T-cell (primary cell): ENCODE data around the gene TMEM151A. TPM values are rescaled to one million over a fixed set of nuclear protein-coding genes. Genes with fewer than 3 reads are reported as not detected.

Source experiments
- ATAC-seq, 4 experiments: fragments of 200-7000 bp in 3 of 4; fragments of 150-1000 bp in 1 of 4; cut with Tn5 transposase; replicated peaks in 1 of 4; 1 replicate in 3 of 4; 2 replicates in 1 of 4; pipeline ENCODE4 v1.10.0; 2021; ENCODE audit warnings: moderate library complexity in 3 of 4, mild to moderate bottlenecking in 2 of 4, moderate number of reproducible peaks in 1 of 4
- CTCF ChIA-PET, 2 donors: fragments of 300-600 bp; sonication (Branson Sonifier 250); formaldehyde crosslinking; loops; one replicate each; lab custom pipeline; 2022; ENCODE audit warnings: antibody characterized with exemption in 2 of 2; lab: Charles Lee
- POLR2A ChIA-PET, 2 donors: fragments of 300-600 bp; sonication (Branson Sonifier 250); formaldehyde crosslinking; loops; one replicate each; lab custom pipeline; 2022; ENCODE audit warnings: antibody characterized with exemption in 2 of 2; lab: Charles Lee
- DNase-seq, 35 experiments: peaks; one replicate each; pipeline versions ENCODE4 v3.0.0 to v3.0.0-alpha.2; 2013 to 2023
- H3K27ac ChIP-seq: one replicate; pipeline ENCODE4 v1.5.1; 2013; ENCODE audit warnings: low read length
- H3K27me3 ChIP-seq, 2 experiments: replicated peaks in 1 of 2; 1 replicate in 1 of 2; 2 replicates in 1 of 2; pipeline versions ENCODE4 v1.6.1 to v1.7.0; 2013; ENCODE audit warnings: low read length in 1 of 2, mixed read lengths in 1 of 2; ENCODE audit not compliant: control insufficient read depth in 2 of 2, insufficient read depth in 2 of 2; ENCODE audit errors: extremely low read depth in 1 of 2
- H3K36me3 ChIP-seq, 2 donors: 1 replicate in 1 of 2; 2 replicates in 1 of 2; pipeline versions ENCODE4 v1.6.1 to v1.7.0; 2013; ENCODE audit warnings: low read length in 1 of 2; ENCODE audit not compliant: control insufficient read depth in 2 of 2, insufficient read depth in 1 of 2; ENCODE audit errors: extremely low read depth in 1 of 2
- H3K4me1 ChIP-seq, 2 experiments: 1 replicate in 1 of 2; 2 replicates in 1 of 2; pipeline versions ENCODE4 v1.6.1 to v1.7.0; 2013; ENCODE audit warnings: low read length in 2 of 2, mixed read lengths in 1 of 2; ENCODE audit not compliant: insufficient read depth in 2 of 2, control insufficient read depth in 1 of 2; ENCODE audit errors: extremely low read depth in 1 of 2
- H3K4me3 ChIP-seq, 2 donors: 1 replicate in 1 of 2; 2 replicates in 1 of 2; pipeline versions ENCODE4 v1.5.1 to v1.7.0; 2013; ENCODE audit warnings: mild to moderate bottlenecking in 2 of 2, low read length in 1 of 2, moderate library complexity in 1 of 2; ENCODE audit not compliant: control insufficient read depth in 1 of 2; ENCODE audit errors: extremely low read depth in 1 of 2
- H3K9me3 ChIP-seq: 2 replicates; pipeline ENCODE4 v1.7.0; 2013
- H3K27ac Mint-ChIP-seq, 2 donors: one replicate each; pipeline ENCODE4 v1.8.0; 2020 to 2021; ENCODE audit warnings: mild to moderate bottlenecking in 2 of 2, mixed read lengths in 2 of 2
- H3K27me3 Mint-ChIP-seq, 2 donors: one replicate each; pipeline ENCODE4 v1.8.0; 2021 to 2022; ENCODE audit warnings: mixed read lengths in 2 of 2
- H3K36me3 Mint-ChIP-seq: one replicate; pipeline ENCODE4 v1.8.0; 2021; ENCODE audit warnings: mixed read lengths
- H3K4me1 Mint-ChIP-seq, 3 donors: one replicate each; pipeline ENCODE4 v1.8.0; 2020 to 2022; ENCODE audit warnings: mixed read lengths in 3 of 3, mild to moderate bottlenecking in 1 of 3
- H3K4me3 Mint-ChIP-seq, 3 donors: one replicate each; pipeline ENCODE4 v1.8.0; 2020 to 2022; ENCODE audit warnings: mild to moderate bottlenecking in 3 of 3, mixed read lengths in 3 of 3, moderate library complexity in 3 of 3
- H3K9me3 Mint-ChIP-seq, 3 donors: one replicate each; pipeline ENCODE4 v1.8.0; 2020 to 2022; ENCODE audit warnings: mixed read lengths in 3 of 3
- WGBS: methylation state at CpG from one replicate; pipeline ENCODE4 v1.1.5; 2013; ENCODE audit warnings: missing lambda C conversion rate; ENCODE audit not compliant: insufficient coverage; 5-methylcytosine and 5-hydroxymethylcytosine counted together
- total RNA-seq, 35 experiments: library from RNA in 6 of 35; stranded (reverse) in 6 of 35; fragments of 120-200 nt in 1 of 35; gene quantifications; one replicate each; pipeline versions ENCODE4 v1.2.1 to v1.2.4 and lab custom pipeline; 2013 to 2026

The TMEM151A gene
- total RNA-seq, 5 donors from 2014 or later (not counting 1 experiment from before 2014, with no cell fraction given) = 0.19 to 0.33 (median 0.23) TPM; not detected in 1

DNA sequence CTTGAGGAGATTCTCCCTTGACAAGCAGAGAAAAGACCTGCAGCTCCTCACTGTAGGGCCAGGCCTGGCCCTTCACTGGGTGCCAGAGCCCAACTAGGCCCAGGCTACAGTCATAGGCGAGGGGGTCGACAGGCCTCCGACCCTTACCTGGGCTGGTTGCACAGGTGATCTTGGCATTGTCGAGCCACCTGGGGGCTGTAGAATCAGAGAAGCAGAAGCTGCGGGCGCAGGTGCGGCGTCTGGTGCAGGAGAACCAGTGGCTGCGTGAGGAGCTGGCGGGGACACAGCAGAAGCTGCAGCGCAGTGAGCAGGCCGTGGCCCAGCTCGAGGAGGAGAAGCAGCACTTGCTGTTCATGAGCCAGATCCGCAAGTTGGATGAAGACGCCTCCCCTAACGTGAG lies 30.1 kb upstream of the TMEM151A start:
- Mint-ChIP-seq H3K4me3 (no peak overlapping the region), H3K9me3 (no peaks in the 10 kb centered on the region), H3K4me1 (peaks cover 19 to 22% (median 20%) of the 10 kb centered on the region in 3 donors), H3K27ac (no peak overlapping the region), H3K27me3 (no peaks in the 10 kb centered on the region), H3K36me3 (peaks cover 14% of the 10 kb centered on the region)
- no peak for ATAC-seq
- H3K27ac ChIP-seq = no peak overlapping the region
- ChIA-PET CTCF (interaction anchor here (0.6 to 1.3 kb wide), 2 partner anchors 19 to 111 kb away, joined by 5 read pairs; no protein-coding TSS in a partner anchor), POLR2A (no interaction called here)
- H3K4me1 ChIP-seq = peaks cover 6 to 24% of the 10 kb centered on the region in 2 experiments
- no peak for DNase-seq
- no peaks in the 10 kb centered on the region for H3K27me3 ChIP-seq
- WGBS = 98% methylated on average over 16 of the region's 16 CpGs
- no peak overlapping the region for H3K4me3 ChIP-seq
- H3K36me3 ChIP-seq = peaks cover 19 to 58% of the 10 kb centered on the region in 2 donors
- H3K9me3 ChIP-seq = no peaks in the 10 kb centered on the region

DNA sequence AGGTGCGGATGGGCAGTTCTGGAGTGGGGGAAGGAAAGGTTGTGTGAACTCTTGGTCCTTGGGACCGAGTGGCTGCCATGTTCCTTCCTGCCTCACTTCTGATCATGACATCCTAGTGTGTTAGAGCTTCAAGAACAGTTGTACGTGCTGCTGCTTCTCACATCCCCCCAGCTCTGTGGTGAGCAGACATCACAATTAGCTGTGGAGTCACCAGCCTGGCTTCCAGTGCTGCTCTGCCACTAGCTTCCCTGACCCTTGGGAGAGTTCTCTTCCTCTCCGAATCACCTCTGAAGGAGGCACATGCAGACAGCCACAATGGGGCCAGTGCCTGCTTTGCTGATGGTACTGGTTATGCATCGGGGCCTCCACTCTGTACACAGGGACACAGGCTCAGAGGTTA lies 29.5 kb upstream of the TMEM151A start:
- 98% methylated on average over 5 of the region's 5 CpGs for WGBS
- H3K27ac Mint-ChIP-seq = no peak overlapping the region
- DNase-seq = no peak
- H3K36me3 Mint-ChIP-seq = peaks cover 14% of the 10 kb centered on the region
- ChIA-PET POLR2A (interaction anchor here in 1 of 2 donors (0.5 kb wide), 1 partner anchor 206 kb away, joined by 3 read pairs; no protein-coding TSS in a partner anchor), CTCF (interaction anchor here in 1 of 2 donors (1.3 kb wide), 1 partner anchor 18 kb away, joined by 5 read pairs; no protein-coding TSS in a partner anchor)
- H3K4me3 Mint-ChIP-seq = no peak overlapping the region
- no peaks in the 10 kb centered on the region for H3K9me3 Mint-ChIP-seq
- H3K4me1 Mint-ChIP-seq = peaks cover 19% of the 10 kb centered on the region in 3 donors
- Histone ChIP-seq H3K4me1 (peaks cover 3 to 24% of the 10 kb centered on the region in 2 experiments), H3K36me3 (peaks cover 19 to 60% of the 10 kb centered on the region in 2 donors), H3K27me3 (no peaks in the 10 kb centered on the region), H3K9me3 (no peaks in the 10 kb centered on the region), H3K27ac (no peak overlapping the region), H3K4me3 (no peak overlapping the region)
- no peak for ATAC-seq
- no peaks in the 10 kb centered on the region for H3K27me3 Mint-ChIP-seq

DNA sequence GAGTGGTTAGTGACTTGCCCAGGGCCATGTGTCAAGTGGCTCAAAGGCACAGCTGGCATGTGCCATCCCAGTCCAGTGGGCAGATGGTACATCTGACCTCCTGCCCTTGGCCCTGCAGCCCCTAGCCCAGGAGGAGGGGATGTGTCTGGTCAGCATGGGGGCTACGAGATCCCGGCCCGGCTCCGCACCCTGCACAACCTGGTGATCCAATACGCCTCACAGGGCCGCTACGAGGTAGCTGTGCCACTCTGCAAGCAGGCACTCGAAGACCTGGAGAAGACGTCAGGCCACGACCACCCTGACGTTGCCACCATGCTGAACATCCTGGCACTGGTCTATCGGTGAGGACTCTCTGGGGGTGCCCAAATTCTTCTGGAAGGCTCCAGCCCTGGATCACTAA lies 29.0 kb upstream of the TMEM151A start:
- H3K4me1 ChIP-seq = peaks cover 3 to 27% of the 10 kb centered on the region in 2 experiments
- H3K36me3 Mint-ChIP-seq = peaks cover 14% of the 10 kb centered on the region
- no peaks in the 10 kb centered on the region for H3K27me3 Mint-ChIP-seq
- no peaks in the 10 kb centered on the region for H3K27me3 ChIP-seq
- H3K9me3 Mint-ChIP-seq = no peaks in the 10 kb centered on the region
- no peak overlapping the region for H3K27ac Mint-ChIP-seq
- no peak for ATAC-seq
- no peak overlapping the region for H3K4me3 ChIP-seq
- H3K36me3 ChIP-seq = peaks cover 19 to 60% of the 10 kb centered on the region in 2 donors
- H3K27ac ChIP-seq = no peak overlapping the region
- peaks cover 21 to 22% (median 21%) of the 10 kb centered on the region in 3 donors for H3K4me1 Mint-ChIP-seq
- ChIA-PET CTCF (interaction anchor here in 1 of 2 donors (1.3 kb wide), 1 partner anchor 18 kb away, joined by 5 read pairs; no protein-coding TSS in a partner anchor), POLR2A (interaction anchor here in 1 of 2 donors (0.5 kb wide), 1 partner anchor 206 kb away, joined by 3 read pairs; no protein-coding TSS in a partner anchor)
- no peak overlapping the region for H3K4me3 Mint-ChIP-seq
- DNase-seq = no peak
- 93% methylated on average over 12 of the region's 12 CpGs for WGBS
- H3K9me3 ChIP-seq = no peaks in the 10 kb centered on the region

DNA sequence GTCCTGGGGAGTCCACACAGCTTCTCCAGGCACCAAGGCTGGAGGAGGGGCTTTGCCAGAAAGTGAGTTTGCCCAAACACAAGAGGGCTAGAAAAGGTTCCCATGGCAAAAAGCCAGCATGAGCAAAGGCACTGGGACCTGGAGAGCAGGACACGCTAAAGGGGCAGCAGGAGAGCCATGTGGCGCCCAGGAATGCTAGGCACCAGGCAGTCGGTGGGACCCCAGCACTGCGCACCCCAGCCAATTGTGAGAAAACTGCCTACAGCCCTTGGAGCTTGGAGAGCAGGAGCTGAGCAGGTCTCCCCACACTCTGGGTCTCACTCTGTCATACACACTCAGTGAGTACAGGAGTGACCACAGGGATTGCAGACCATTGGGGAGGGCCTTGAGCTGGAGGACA lies 28.5 kb upstream of the TMEM151A start:
- H3K36me3 ChIP-seq = peaks cover 19 to 60% of the 10 kb centered on the region in 2 donors
- no peaks in the 10 kb centered on the region for H3K27me3 Mint-ChIP-seq
- ATAC-seq (no peak), DNase-seq (no peak)
- H3K4me1 Mint-ChIP-seq = peaks cover 26 to 28% (median 27%) of the 10 kb centered on the region in 3 donors
- H3K4me1 ChIP-seq = peaks cover 3 to 29% of the 10 kb centered on the region in 2 experiments
- WGBS = 95% methylated on average over 4 of the region's 4 CpGs
- no peak overlapping the region for H3K27ac ChIP-seq
- H3K27ac Mint-ChIP-seq = no peak overlapping the region
- ChIA-PET CTCF (no interaction called here), POLR2A (no interaction called here)
- H3K27me3 ChIP-seq = no peaks in the 10 kb centered on the region
- no peaks in the 10 kb centered on the region for H3K9me3 ChIP-seq
- no peak overlapping the region for H3K4me3 ChIP-seq
- peaks cover 14% of the 10 kb centered on the region for H3K36me3 Mint-ChIP-seq
- H3K9me3 Mint-ChIP-seq = no peaks in the 10 kb centered on the region
- no peak overlapping the region for H3K4me3 Mint-ChIP-seq

DNA sequence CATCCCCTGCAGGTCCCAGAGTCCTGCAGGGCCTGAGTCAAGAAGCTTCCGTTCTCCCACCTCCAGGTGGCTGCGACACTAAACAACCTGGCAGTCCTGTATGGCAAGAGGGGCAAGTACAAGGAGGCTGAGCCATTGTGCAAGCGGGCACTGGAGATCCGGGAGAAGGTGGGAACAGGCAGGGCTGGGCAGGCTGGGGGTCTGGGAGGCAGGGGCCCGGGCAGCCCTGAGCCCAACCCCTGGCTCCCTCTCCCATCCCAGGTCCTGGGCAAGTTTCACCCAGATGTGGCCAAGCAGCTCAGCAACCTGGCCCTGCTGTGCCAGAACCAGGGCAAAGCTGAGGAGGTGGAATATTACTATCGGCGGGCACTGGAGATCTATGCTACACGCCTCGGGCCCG lies 27.9 kb upstream of the TMEM151A start:
- Mint-ChIP-seq H3K9me3 (no peaks in the 10 kb centered on the region), H3K4me1 (peaks cover 23 to 24% (median 23%) of the 10 kb centered on the region in 3 donors), H3K27me3 (no peaks in the 10 kb centered on the region), H3K36me3 (peaks cover 14% of the 10 kb centered on the region), H3K4me3 (no peak overlapping the region), H3K27ac (no peak overlapping the region)
- Histone ChIP-seq H3K9me3 (no peaks in the 10 kb centered on the region), H3K36me3 (peaks cover 19 to 60% of the 10 kb centered on the region in 2 donors), H3K27ac (no peak overlapping the region), H3K27me3 (no peaks in the 10 kb centered on the region), H3K4me3 (no peak overlapping the region), H3K4me1 (peaks cover 0 to 24% of the 10 kb centered on the region in 2 experiments)
- ChIA-PET CTCF (no interaction called here), POLR2A (no interaction called here)
- no peak for ATAC-seq
- no peak for DNase-seq
- WGBS = 97% methylated on average over 7 of the region's 10 CpGs

DNA sequence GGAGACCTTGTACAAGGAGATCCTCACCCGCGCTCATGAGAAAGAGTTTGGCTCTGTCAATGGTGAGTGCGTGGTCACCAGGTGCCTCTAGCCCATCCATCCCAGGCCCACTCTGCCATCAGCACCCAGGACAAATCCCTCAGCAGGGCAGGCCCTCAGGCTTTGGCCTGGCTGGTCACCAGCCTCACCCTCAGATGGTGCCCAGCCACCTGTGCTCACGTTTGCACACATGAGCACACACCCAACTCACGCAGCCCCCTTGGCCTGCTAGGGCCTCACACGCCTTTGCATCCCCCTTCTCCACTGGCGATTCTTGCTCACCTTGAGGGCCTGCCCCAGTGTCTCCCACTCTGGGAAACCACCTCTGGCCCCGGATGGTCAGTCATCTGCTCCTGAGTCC lies 27.3 kb upstream of the TMEM151A start:
- Histone ChIP-seq H3K27ac (no peak overlapping the region), H3K4me1 (peaks cover 1 to 24% of the 10 kb centered on the region in 2 experiments), H3K27me3 (no peaks in the 10 kb centered on the region), H3K9me3 (no peaks in the 10 kb centered on the region), H3K36me3 (peaks cover 19 to 57% of the 10 kb centered on the region in 2 donors), H3K4me3 (no peak overlapping the region)
- DNase-seq = no peak
- Mint-ChIP-seq H3K4me1 (peaks cover 21 to 22% (median 22%) of the 10 kb centered on the region in 3 donors), H3K9me3 (no peaks in the 10 kb centered on the region), H3K27ac (no peak overlapping the region), H3K36me3 (peaks cover 10% of the 10 kb centered on the region), H3K27me3 (no peaks in the 10 kb centered on the region), H3K4me3 (no peak overlapping the region)
- ChIA-PET POLR2A (no interaction called here), CTCF (interaction anchor here in 1 of 2 donors (0.6 kb wide), 1 partner anchor 73 kb away, joined by 3 read pairs; no protein-coding TSS in a partner anchor)
- no peak for ATAC-seq
- WGBS = 92% methylated on average over 8 of the region's 8 CpGs
